Hair follicular keratinocyte (primary cell): Measurements from ENCODE around the gene ZNF319. TPM values are rescaled to one million over a fixed set of nuclear protein-coding genes. Genes with fewer than 3 reads are reported as not detected.

Experiments used
- total RNA-seq: library from RNA; depleted of rRNA; stranded (reverse); fragments of >200 nt; gene quantifications from 2 replicates; pipeline ENCODE4 v1.2.3, GENCODE V29; 2015

Gene ZNF319
- 2.7 and 5.2 TPM in 2 replicates for total RNA-seq

GRCh38 chr16:57999971-58000705, at the start of gene ZNF319:
TSS of gene ZNF319 (minus strand) at chr16:58000672. CDS start at chr16:57998265, 2,407 bp downstream.

GRCh38 chr16:58025351-58026138, 25.1 kb upstream of the ZNF319 start, which contains the start of gene MMP15:
TSS of gene MMP15 (plus strand) at chr16:58025754. CDS start at chr16:58026351, 597 bp downstream.

DNA sequence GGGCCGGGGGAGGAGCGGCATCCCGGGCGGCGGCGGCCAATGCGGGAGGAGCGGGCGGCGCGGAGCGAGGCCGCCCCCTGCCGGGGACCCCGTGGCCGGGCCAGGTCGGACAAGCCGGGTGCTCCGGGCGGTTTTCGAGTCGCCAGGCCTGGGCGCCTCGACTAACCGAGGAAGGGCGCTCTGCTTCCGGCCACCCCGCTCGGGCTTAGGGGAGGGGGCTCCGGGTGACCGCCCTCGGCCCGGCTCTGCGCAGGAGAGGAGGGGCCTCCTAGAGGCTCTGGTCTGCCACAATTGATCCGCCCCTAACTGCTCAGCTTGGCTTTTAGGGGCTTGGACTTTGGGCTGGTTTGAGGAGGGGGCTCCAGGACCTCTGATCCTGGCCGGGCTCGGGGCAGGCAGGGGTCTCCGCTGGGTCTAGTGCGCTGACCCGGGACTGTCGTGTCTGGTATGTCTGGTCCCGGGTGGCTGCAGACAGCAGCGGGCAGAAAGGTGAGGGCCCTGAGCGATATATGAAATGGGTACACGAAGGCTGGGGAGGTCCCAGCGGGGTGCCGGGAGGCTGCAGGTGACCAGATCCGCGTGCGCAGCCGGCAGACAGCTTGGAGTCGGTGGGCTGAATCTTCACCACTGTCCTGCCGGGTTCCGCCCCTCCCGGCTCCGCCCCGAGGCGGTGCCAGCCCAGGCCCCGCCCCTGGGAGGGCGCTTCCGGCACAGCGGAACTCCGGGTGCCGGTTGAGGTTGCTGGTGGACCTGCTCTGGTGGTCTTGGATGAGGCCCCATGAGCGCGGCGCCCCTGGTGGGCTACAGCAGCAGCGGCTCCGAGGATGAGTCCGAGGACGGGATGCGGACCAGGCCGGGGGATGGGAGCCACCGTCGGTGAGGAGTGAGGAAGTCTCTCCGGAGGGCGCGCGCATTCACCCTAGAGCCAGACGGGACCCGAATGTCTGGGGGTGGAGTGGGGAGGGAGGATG, 519 bp upstream of the ZNF319 start, which contains the start of gene USB1:
Gene USB1, plus strand, starts transcription at position 702 of the 971 bp plus-strand sequence. Its CDS starts 77 bp downstream, at position 779.

GRCh38 chr16:57970970-57971369, 29.5 kb downstream of the ZNF319 start, which contains the start of gene CNGB1:
TSS of gene CNGB1 (minus strand) at chr16:57971128. CDS start at chr16:57967286, 3,842 bp downstream.

Other genes with a start within 250 kb of the ZNF319 start
- 45.6 and 57.0 TPM in 2 replicates for gene KIFC3, start 198.2 kb downstream of the ZNF319 start, total RNA-seq
- gene CNGB1, start 29.5 kb downstream of the ZNF319 start, total RNA-seq: 2.7 and 3.5 TPM in 2 replicates
- 33.3 and 41.3 TPM in 2 replicates for gene USB1, start 735 bp upstream of the ZNF319 start, total RNA-seq
- gene MMP15, start 25.1 kb upstream of the ZNF319 start, total RNA-seq: 9.1 and 9.5 TPM in 2 replicates
- 41.6 and 49.0 TPM in 2 replicates for gene CFAP20, start 128.7 kb upstream of the ZNF319 start, total RNA-seq
- gene CSNK2A2, start 197.4 kb upstream of the ZNF319 start, total RNA-seq: 22.7 and 30.5 TPM in 2 replicates